Measurements from ENCODE around the gene OPCML. TPM values are rescaled to one million over a fixed set of nuclear protein-coding genes. Genes with fewer than 3 reads are reported as not detected.

OPCML gene
- total RNA-seq, 4 donors from 2014 or later: 0.16 TPM; not detected in 3

DNA sequence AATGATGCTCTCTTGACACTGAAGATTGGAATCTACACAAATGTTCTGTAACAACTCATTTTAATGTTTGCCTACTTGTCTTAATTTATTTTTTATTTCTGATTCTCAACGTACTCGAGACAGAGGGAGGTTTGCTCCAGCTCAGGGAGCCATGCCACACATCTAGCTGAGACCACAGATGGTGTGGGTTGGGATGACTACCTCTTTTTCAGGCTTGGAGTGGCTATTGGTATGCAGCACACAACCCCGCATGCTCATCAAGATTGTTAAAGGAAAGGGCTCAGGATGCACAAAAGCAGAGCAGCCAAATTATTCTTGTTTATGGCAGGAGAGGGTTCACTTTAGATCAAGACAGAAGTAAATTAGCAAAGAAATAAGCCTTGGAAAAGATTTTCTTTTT is 424.5 kb downstream of the OPCML start:
- intact Hi-C loops (cut with DNase I; ENCODE audit: low total_unique reads): no loop called here
- no peak for DNase-seq (ENCODE audit: low spot score in 2 of 2)
- H3K4me3 ChIP-seq (ENCODE audit: low read depth, poor library complexity, severe bottlenecking): no peak overlapping the region
- WGBS, 2 donors: 66 to 77% methylated on average over 3 of the region's 3 CpGs
- TF ChIP-seq POLR2A (IDR thresholded peaks at IDR 0.05) (no peak), CTCF (IDR thresholded peaks at IDR 0.05) (no peak)

DNA sequence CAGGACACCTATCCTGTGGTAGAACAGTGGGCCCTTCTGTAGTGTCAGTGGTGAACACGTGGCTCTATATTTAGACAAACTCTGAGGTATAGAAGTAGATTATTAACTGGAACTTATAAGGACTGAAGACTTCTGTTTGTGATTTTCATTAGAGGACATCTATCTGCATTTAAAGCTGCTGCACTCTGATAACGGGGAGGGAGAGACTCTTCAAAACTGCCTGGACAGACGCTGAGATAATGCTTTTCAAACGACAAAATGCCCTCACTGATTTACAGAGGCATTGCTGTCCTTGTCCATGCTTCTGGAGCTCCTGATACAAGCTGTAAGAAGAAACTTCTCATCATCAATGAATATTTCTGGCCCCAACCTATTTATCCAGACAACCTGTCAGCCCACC is 425.2 kb downstream of the OPCML start:
- TF ChIP-seq POLR2A (IDR thresholded peaks at IDR 0.05): no peak
- TF ChIP-seq CTCF (IDR thresholded peaks at IDR 0.05): no peak
- 81 to 84% methylated on average over 4 of the region's 4 CpGs for WGBS, 2 donors
- H3K4me3 ChIP-seq (ENCODE audit: low read depth, poor library complexity, severe bottlenecking): no peak overlapping the region
- intact Hi-C loops (cut with DNase I; ENCODE audit: low total_unique reads): no loop called here
- DNase-seq (ENCODE audit: low spot score in 2 of 2): no peak

- H3K4me3 ChIP-seq (ENCODE audit: low read depth, poor library complexity, severe bottlenecking): no peak overlapping the region
- intact Hi-C loops (cut with DNase I; ENCODE audit: low total_unique reads): no loop called here
- no peak for DNase-seq (ENCODE audit: low spot score in 2 of 2)
- no peak for TF ChIP-seq CTCF (IDR thresholded peaks at IDR 0.05)
- WGBS, 2 donors: 85 to 92% methylated on average over 1 of the region's 1 CpG
These were observed 425.9 kb downstream of the OPCML start for GRCh38 chr11:133106417-133106816.

DNA sequence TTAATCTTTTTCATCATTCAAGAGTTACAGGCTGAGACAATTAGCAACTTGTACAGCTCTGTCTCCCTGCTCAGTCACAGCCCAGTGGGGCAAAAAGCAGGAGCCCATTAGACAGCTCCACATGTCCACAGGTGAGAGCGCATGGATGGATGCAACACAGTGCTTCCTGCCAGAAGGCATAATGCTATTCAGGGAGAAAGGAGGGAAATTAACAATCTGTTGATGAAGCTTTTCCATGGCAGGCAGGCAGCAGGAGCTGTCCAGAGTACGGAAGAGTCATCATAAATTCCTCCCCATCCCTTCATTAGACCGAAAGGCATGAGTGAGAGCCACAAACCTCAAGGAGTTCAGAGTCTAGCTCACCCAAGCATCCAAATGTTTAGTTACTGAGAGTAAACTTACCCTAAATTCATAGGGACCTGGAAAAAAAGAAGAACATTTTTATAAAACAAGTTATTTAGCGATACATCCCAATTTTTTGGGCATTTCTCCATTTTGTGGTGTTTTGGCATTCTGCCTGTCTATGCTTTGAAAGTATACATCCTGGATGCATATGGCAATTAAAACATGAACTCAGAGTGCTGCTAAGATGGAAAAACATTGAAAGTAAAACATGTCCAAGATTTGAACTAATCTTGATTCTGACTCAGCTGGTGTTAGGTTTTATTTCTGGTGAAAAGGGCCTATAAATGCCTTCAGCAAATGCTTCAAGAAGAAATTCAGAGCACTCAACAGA is 428.1 kb downstream of the OPCML start:
- intact Hi-C loops (cut with DNase I; ENCODE audit: low total_unique reads): no loop called here
- no peak overlapping the region for H3K4me3 ChIP-seq (ENCODE audit: low read depth, poor library complexity, severe bottlenecking)
- TF ChIP-seq CTCF (IDR thresholded peaks at IDR 0.05) (no peak), POLR2A (IDR thresholded peaks at IDR 0.05) (no peak)
- DNase-seq (ENCODE audit: low spot score in 2 of 2): no peak
- 63 to 69% methylated on average over 4 of the region's 4 CpGs for WGBS, 2 donors

GRCh38 chr11:133096981-133097380 is 435.3 kb downstream of the OPCML start:
- intact Hi-C loops (cut with DNase I; ENCODE audit: low total_unique reads): no loop called here
- no peak for DNase-seq (ENCODE audit: low spot score in 2 of 2)
- 82 to 87% methylated on average over 5 of the region's 5 CpGs for WGBS, 2 donors
- H3K4me3 ChIP-seq (ENCODE audit: low read depth, poor library complexity, severe bottlenecking): no peak overlapping the region
- no peak for TF ChIP-seq POLR2A (IDR thresholded peaks at IDR 0.05)
- no peak for TF ChIP-seq CTCF (IDR thresholded peaks at IDR 0.05)

- intact Hi-C loops (cut with DNase I; ENCODE audit: low total_unique reads): loop anchor here (10.0 kb wide), 1 partner anchor 68 kb away; no protein-coding TSS in a partner anchor
- 79 to 83% methylated on average over 5 of the region's 5 CpGs for WGBS, 2 donors
- H3K4me3 ChIP-seq (ENCODE audit: low read depth, poor library complexity, severe bottlenecking): no peak overlapping the region
- no peak for TF ChIP-seq POLR2A (IDR thresholded peaks at IDR 0.05)
- TF ChIP-seq CTCF (IDR thresholded peaks at IDR 0.05): no peak
- DNase-seq (ENCODE audit: low spot score in 2 of 2): no peak
These were observed 445.8 kb downstream of the OPCML start for GRCh38 chr11:133086518-133086917.

Measured in lower leg skin (tissue), 4 donors.